HG03442 (cell line): ENCODE results near the gene HNRNPU.

Source experiments
- ATAC-seq: cut with Tn5 transposase; IDR thresholded peaks from one replicate; pipeline ENCODE4 v1.9.1; 2021; ENCODE audit warnings: mild to moderate bottlenecking, moderate library complexity; ENCODE audit not compliant: unreplicated experiment

Gene HNRNPU

DNA sequence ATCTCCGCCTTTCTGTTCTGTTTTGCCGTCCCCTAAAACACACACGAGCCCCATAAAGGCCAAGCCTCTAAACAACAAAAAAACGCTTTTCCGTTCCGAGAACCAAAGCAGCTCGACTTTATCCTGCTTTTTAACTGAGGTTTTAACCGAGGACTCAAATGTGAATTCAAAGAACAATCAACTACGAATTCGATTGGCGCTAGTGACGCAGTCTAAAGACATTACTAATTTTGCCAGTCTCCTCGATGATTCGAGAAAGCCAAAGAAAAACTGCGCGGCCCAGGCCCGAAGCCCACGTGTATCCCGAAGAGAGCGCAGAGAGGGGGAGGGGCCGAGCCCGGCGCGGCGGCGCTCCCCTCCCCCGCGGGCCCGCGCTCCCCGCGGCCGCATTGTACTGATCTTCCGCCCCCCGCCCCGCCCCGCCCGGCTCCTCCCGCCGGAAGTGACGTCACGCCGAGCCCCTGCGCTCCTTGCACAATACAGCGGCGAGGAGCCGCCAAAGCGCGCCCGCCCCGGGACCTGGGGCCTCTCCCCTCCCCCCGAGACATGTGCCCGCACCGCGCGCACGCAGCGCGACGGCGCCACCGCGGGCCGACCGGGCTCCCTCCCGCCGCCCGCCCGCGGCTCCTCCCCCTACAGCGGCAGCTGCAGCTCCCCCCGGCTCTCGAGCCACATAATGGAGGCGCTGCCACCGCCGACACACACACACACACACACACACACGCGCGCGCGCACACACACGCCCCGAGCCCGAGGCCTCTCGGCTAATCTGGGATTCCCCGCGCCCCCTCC, 1.4 kb downstream of the HNRNPU start:
- peak; percentile 55 for ATAC-seq

DNA sequence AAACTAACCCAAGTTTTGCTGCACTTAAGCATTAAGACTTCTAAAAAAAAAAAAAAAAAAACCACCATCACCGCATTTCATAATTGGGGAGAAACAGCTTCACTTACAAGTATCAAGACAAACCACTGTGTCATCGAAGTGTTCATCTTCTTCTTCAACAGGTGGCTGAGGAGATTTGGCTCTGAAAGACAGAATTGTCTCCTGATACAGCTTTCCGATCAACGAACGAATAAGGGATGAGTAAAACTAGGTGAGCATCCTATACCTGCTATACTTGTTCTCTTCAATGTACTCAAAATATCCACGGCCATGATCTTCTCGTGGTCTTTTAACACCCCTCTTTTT, 2.0 kb downstream of the HNRNPU start:
- no peak for ATAC-seq

- ATAC-seq: no peak
Observed at GRCh38 chr1:244861683-244862082, 2.7 kb downstream of the HNRNPU start.

- ATAC-seq: no peak
Observed at GRCh38 chr1:244860914-244861610, 3.3 kb downstream of the HNRNPU start.

DNA sequence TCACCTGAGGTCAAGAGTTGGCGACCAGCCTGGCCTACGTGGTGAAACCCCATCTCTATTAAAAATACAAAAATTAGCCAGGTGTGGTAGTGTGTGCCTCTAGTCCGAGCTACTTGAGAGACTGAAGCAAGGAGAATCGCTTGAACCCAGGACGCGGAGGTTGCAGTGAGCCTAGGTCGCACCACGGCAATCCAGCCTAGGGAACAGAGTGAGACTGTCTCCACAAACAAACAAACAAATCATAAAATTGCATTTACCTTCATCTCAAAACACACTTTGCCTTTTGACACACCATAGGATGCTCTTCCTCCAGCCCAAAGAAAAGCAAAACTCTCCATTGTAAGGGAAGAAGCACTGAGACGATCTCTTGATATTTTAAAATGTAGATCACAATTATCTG, 4.3 kb downstream of the HNRNPU start:
- no peak for ATAC-seq

- ATAC-seq: no peak
Observed at GRCh38 chr1:244858357-244858756, 6.0 kb downstream of the HNRNPU start.

DNA sequence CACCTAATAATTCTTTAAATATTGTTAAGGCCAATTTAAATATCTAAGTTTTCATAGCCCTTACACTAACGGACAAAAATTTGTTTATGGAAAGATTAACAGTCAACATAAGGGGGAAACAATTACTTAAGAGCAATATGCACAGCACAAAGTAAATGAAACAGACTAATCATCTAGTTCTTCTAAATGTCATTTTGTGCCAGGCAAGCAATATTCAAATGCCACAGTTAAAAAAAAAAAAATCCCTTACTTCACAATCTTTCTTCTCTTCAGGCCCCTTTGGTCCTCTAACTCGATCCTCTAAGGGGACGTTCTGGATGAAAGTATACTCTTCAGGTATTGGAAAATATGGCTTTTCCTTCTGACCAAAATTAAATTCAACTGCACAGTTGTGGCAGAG, 6.6 kb downstream of the HNRNPU start:
- ATAC-seq: no peak

GRCh38 chr1:244854865-244855578, 9.3 kb downstream of the HNRNPU start:
- ATAC-seq: no peak

DNA sequence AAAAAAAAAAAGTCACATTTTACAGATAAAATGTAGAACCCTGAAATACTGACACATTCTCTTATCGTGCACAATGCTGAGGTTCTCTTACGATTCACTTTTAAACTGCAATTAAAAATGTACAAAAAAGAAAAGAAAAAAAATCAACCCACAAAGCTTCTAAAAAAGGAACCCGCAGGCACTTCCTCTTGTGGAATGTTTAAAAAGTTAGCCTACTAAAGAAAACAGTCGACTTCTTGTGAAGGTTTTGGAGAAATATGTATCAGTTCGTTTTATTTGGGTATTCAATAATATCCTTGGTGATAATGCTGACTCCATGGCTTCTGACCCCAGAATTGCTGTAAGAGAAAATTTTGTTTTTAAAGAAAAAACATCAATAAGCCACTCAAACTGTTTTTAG, 10.2 kb downstream of the HNRNPU start:
- ATAC-seq: no peak

DNA sequence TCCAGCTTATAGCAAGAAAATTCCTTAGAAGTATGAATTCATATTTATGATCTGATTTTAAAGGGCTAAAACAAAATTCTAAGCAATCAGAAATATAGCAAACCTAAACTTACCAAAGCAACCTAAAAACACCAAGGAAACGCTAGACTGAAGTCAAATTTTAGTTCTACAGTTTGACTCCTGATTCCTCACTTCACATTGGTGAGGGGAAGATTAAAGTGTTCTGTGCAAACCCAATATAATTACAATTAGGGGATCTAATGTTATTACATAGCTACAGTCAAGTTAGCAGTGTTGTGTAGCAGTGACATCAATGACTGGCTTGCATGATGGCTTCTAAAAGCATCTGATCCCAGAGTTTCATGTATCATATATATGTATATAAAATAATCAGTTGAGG, 11.6 kb downstream of the HNRNPU start:
- ATAC-seq: no peak

- no peak for ATAC-seq
Observed at GRCh38 chr1:244851546-244852231, 12.7 kb downstream of the HNRNPU start.

GRCh38 chr1:244850896-244851295, 13.4 kb downstream of the HNRNPU start:
- ATAC-seq: no peak

GRCh38 chr1:244850099-244850852, 14.1 kb downstream of the HNRNPU start:
- ATAC-seq: no peak

DNA sequence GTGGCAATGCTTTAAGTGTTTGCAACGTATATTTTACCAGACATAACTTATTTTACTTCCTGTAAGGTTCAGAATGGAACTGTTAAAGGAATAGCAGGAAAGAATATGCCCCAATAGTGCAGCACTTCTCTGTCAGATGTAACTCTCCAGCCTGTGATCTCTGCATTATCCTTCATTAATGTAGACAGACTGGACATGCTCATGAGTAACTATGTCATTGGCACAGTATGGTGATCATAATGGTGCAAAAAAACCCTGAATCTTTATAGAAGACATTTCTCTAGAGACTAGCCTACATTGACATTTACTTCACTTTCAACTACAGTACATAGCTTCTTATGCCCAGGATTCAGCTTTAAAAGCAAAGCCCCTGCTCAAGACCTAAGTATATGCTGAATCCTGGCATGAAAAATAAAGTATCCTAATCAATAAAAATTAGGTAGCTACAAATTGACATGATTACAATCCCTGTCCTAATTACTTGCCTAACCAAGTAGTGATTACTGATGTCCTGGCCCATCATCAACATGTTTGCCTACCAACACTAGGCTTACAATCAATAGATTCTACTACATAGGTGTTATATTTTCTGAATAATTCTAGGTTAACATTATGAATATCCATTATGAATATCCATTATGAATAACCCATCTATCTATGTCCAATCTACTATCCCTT, 15.0 kb downstream of the HNRNPU start:
- ATAC-seq: no peak

- ATAC-seq: no peak
Observed at GRCh38 chr1:244846653-244847052, 17.7 kb downstream of the HNRNPU start.

- ATAC-seq: no peak
Observed at GRCh38 chr1:244844155-244845121, 19.9 kb downstream of the HNRNPU start.

DNA sequence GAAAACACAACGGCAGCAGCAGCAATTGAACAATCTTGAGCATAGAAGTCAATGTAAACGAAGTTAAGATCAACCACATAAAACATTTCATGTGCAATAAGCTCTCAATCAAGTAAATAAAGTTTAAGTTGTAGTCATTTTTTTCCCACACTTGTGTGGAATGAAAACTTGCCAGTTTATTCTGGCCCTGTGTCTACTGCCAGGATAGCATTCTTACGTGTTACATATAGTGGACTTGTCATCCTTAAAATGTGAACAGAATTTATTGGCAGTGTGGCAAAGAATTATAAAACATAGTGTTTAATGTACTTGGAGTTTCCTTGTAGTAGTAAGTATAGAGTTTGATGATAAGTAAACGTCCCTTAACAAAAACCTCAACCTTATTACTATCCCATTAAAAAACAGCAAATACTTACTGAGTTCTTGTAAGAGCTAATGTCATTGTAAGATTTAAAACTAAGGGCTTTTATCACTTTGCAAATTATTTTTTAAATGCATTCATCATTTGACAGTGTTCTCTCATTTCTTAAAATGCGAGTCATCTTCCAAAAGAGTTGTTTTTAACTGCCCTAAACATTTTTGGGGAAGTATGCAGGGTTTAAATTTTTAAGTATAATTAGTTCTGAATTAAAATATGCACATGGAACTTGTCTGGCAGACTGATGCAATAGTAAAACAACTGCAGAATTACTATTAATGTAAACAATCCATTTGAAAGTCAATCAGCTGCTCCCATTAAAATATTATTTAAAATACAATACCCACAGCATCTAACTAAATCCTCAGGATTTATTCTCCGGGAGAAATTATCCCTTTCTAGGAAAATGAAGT, 21.0 kb downstream of the HNRNPU start:
- ATAC-seq: no peak
